GM13977 (cell line): ENCODE data around the gene DACH1.

Experiments
- DNase-seq: peaks from one replicate; pipeline ENCODE4 v3.0.0; 2012; ENCODE audit warnings: low spot score
- in situ Hi-C: fragments of 300-500 bp; cut with MboI; formaldehyde crosslinking; loops from one replicate; pipeline ENCODE4 v1.12.0; 2022; ENCODE audit warnings: low sequenced_read_pairs, low pct_unique_long_range_greater_than_20kb, mixed read lengths, inconsistent platforms; ENCODE audit not compliant: unreplicated experiment
- TF ChIP-seq, protein P1 (sequence below): IDR thresholded peaks from 2 replicates; pipeline ENCODE4 v1.5.1; 2012; ENCODE audit warnings: mild to moderate bottlenecking, control low read depth; ENCODE audit not compliant: insufficient read depth; ENCODE audit errors: extremely low read depth, missing control alignments

DACH1 gene

DNA sequence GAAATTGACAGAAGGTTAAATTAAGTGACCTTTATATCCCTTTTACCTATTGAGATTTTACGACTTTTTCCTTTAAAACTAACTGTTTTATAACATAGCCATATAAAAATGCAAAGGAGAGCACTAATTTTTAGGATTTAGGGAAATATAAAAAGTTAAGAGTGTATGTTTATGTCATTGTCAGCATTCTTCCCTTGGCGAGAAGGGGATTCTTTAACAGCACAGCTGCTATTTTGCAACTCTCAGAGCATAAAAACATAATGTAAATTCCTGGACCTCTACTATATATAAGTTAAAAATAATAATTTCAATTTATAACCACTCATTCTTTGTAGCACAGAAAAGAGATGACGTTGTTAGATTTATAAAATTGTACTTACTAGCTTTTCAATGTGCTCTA, 363.2 kb downstream of the DACH1 start:
- no peak for DNase-seq
- in situ Hi-C loops, result no loop called here

DNA sequence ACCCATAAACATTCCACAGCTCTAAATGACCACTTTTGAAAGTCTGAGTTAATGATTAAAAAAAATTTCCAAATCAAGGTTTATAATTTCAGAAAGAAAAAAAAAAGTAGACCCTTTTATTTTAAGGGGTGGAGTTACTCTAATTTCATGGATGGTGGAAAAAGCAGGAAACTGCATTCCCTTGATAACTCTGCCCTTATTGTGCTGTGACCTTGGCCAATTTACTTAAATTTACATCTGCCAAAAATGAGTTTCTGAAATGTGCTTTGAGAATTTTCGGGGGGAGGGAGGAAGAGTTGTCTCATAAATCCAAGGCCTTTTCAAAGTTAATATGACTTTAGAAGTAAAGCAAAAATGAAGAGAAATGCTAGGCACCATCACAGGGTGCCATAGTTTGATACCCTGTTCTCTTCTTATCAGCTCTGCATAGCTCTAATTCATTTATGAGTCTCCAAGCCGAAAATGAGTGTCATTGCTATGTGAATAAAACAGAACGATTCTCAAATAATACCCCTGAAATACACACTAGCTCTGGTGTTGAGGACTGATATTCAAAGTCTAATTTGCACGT, 367.0 kb downstream of the DACH1 start:
- DNase-seq, result no peak
- in situ Hi-C loops, result no loop called here
- TF ChIP-seq, protein P1, sequence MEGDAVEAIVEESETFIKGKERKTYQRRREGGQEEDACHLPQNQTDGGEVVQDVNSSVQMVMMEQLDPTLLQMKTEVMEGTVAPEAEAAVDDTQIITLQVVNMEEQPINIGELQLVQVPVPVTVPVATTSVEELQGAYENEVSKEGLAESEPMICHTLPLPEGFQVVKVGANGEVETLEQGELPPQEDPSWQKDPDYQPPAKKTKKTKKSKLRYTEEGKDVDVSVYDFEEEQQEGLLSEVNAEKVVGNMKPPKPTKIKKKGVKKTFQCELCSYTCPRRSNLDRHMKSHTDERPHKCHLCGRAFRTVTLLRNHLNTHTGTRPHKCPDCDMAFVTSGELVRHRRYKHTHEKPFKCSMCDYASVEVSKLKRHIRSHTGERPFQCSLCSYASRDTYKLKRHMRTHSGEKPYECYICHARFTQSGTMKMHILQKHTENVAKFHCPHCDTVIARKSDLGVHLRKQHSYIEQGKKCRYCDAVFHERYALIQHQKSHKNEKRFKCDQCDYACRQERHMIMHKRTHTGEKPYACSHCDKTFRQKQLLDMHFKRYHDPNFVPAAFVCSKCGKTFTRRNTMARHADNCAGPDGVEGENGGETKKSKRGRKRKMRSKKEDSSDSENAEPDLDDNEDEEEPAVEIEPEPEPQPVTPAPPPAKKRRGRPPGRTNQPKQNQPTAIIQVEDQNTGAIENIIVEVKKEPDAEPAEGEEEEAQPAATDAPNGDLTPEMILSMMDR, result no peak

More for the DNA sequence above, 363.2 kb downstream of the DACH1 start:
- TF ChIP-seq, protein P1, result no peak

DNA sequence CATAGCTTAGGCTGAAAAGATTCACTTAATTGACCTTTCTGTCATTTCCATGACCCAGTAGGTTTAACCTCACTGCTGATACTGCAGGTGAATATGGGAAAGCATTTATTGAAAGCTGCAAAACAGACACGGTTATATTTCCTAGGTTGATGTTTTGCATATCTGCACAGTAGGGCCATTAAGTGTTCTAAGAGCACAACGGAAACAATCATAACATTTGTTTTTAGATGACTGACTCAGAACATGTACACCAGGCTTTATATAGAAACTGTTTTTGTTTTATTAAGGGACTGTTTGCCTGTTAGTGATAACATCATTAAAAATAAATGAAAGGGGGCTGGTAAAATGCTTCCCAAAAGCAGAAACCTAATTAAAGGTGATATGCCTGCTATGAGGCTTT, 367.8 kb downstream of the DACH1 start:
- TF ChIP-seq, protein P1, result no peak
- DNase-seq, result no peak
- in situ Hi-C loops, result no loop called here

DNA sequence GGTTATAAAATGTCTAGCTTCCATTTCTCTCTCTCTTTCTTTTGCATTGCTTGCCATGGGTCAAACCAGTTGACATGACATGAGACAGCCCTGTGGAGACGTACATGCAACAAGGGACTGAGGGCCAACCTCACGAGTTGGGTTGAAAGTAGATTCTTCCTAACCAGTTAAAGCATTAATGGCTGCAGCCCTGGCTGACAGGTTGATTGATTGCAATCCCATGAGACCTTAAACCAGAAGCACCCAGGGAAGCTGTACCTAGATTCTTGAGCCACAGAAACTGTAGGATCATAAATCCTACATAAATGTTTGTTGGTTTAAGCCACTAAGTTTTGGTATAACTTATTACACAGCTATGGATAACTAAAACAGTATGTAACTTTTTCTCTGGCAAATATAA, 373.8 kb downstream of the DACH1 start:
- in situ Hi-C loops, result no loop called here
- DNase-seq, result no peak
- TF ChIP-seq, protein P1, result no peak

DNA sequence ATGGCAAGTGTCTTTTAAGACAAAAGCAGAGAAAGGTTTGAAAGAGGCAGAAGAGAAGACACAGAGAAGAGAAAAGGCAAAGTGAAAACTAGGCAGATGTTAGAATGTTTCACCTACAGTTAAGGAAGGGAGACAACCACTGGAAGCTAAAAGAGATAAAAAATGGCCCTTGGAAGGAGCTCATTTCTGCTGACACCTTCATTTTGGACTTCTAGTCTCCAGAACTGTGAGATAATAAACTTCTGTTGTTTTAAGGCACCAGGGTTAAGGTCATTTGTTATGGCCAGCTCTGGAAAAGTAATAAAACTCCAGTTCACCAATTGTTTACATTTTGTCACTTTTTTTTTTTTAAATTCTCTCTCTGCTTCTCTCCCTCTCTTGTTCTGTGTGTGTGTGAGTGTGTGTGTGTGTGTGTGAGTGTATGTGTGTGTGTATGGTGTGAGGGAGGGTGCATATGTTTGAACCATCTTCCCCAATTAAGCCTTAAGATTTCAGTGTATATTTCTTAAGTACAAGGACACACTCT, 374.6 kb downstream of the DACH1 start:
- TF ChIP-seq, protein P1, result no peak
- no peak for DNase-seq
- in situ Hi-C loops, result no loop called here

DNA sequence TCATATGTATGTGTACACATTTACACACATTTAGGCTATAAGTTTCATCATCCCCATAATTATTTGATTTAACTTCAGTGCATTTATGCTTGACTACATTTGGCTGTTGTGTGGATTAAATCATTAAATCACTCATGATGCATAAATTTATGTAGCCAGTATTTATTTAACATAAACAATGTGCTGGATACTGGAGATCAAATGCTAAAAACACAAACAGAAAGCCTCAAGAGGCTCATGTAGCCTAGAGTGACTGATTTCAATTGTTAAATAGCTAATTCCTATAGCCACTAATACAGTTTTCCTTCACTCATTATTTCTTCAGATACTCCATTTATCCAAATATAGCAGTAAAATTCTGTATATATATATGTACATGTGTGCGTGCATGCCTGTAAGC, 376.0 kb downstream of the DACH1 start:
- DNase-seq, result no peak
- in situ Hi-C loops, result no loop called here
- TF ChIP-seq, protein P1, result no peak

DNA sequence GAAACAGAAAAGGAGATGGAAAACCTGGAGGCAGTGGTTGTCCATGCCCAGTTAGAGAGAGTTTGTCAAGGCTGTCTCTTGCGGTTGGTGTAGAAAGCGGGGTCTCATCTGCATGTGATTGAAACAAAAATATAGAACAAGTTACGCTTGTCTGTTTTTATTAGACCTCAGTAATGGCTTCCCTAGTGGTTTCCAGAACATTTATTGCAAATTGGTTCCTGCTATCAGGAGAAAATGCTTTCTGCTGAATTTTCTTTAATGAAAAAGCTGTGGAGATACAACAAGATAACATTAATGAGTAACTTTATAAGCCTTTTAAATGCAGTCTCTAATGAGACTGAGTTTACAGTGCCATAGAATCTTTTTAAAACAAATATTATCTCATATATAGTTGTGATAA, 378.0 kb downstream of the DACH1 start:
- in situ Hi-C loops, result no loop called here
- DNase-seq, result no peak
- TF ChIP-seq, protein P1, result no peak
